H1 (cell line): Measurements from ENCODE around the gene CST4. TPM values are rescaled to one million over a fixed set of nuclear protein-coding genes. Genes with fewer than 3 reads are reported as not detected.

Source experiments
- CTCF ChIA-PET: fragments of 300-600 bp; sonication (Branson Sonifier 250); formaldehyde crosslinking; loops from one replicate; lab custom pipeline; 2021; ENCODE audit not compliant: partially characterized antibody; lab: Charles Lee
- POLR2A ChIA-PET: fragments of 300-600 bp; sonication (Branson Sonifier 250); formaldehyde crosslinking; loops from one replicate; lab custom pipeline; 2021; ENCODE audit warnings: inconsistent platforms; ENCODE audit not compliant: partially characterized antibody; lab: Charles Lee
- DNase-seq, 2 experiments: peaks; one replicate each; pipeline versions ENCODE4 v3.0.0 to v3.0.0-alpha.2; 2010 to 2022; ENCODE audit warnings: low spot score in 2 of 2, low read depth in 1 of 2, mixed read lengths in 1 of 2
- FAIRE-seq: peaks from 2 replicates; lab custom pipeline; 2011; peaks lifted over from hg19 to GRCh38; lab: Jason Lieb, UNC
- H2AFZ ChIP-seq: 2 replicates; pipeline ENCODE4 v1.8.1; 2012; ENCODE audit warnings: low read length, inconsistent platforms
- H2AK5ac ChIP-seq: 2 replicates; pipeline ENCODE4 v1.6.1; 2013; ENCODE audit warnings: low read depth, low read length
- H2BK120ac ChIP-seq: replicated peaks from 2 replicates; pipeline ENCODE3; 2013; ENCODE audit warnings: low read depth, low read length, inconsistent platforms
- H2BK12ac ChIP-seq: 2 replicates; pipeline ENCODE4 v1.6.1; 2013; ENCODE audit warnings: low read depth, low read length
- H2BK15ac ChIP-seq: 2 replicates; pipeline ENCODE4 v1.6.1; 2013; ENCODE audit warnings: low read length
- H2BK20ac ChIP-seq: 2 replicates; pipeline ENCODE4 v1.6.1; 2013; ENCODE audit warnings: low read length
- H2BK5ac ChIP-seq: 2 replicates; pipeline ENCODE4 v1.6.1; 2013; ENCODE audit warnings: low read depth, low read length
- H3K14ac ChIP-seq: 2 replicates; pipeline ENCODE4 v1.6.1; 2013; ENCODE audit warnings: inconsistent platforms; ENCODE audit not compliant: insufficient read length
- H3K18ac ChIP-seq: 2 replicates; pipeline ENCODE4 v1.6.1; 2013; ENCODE audit warnings: low read length; ENCODE audit errors: extremely low read depth
- H3K23ac ChIP-seq: 2 replicates; pipeline ENCODE4 v1.6.1; 2013; ENCODE audit warnings: inconsistent platforms; ENCODE audit not compliant: insufficient read length
- H3K23me2 ChIP-seq: 2 replicates; pipeline ENCODE4 v1.6.1; 2013; ENCODE audit warnings: low read depth, low read length
- H3K27ac ChIP-seq: 2 replicates; pipeline ENCODE4 v1.6.1; 2011; ENCODE audit warnings: low read depth, low read length, inconsistent platforms
- H3K27me3 ChIP-seq, 4 experiments: replicated peaks in 1 of 4; 1 replicate in 1 of 4; 2 replicates in 3 of 4; pipeline versions ENCODE4 v1.6.1 to v1.8.1; 2011 to 2013; ENCODE audit warnings: low read length in 3 of 4, mild to moderate bottlenecking in 3 of 4, inconsistent platforms in 2 of 4, mixed read lengths in 2 of 4, moderate library complexity in 1 of 4; ENCODE audit not compliant: control insufficient read depth in 3 of 4, insufficient read depth in 3 of 4; ENCODE audit errors: extremely low read depth in 1 of 4
- H3K36me3 ChIP-seq, 4 experiments: 2 replicates each; pipeline versions ENCODE4 v1.6.1 to v1.8.1; 2011 to 2013; ENCODE audit warnings: mild to moderate bottlenecking in 4 of 4, low read length in 3 of 4, moderate library complexity in 2 of 4, control low read depth in 1 of 4, inconsistent platforms in 1 of 4; ENCODE audit not compliant: insufficient read depth in 4 of 4, control insufficient read depth in 2 of 4
- H3K4ac ChIP-seq: replicated peaks from 2 replicates; pipeline ENCODE3; 2013; ENCODE audit warnings: low read length, low read depth, mixed read lengths, inconsistent platforms; ENCODE audit not compliant: insufficient read length
- H3K4me1 ChIP-seq, 4 experiments: replicated peaks in 1 of 4; 1 replicate in 1 of 4; 2 replicates in 3 of 4; pipeline versions ENCODE4 v1.6.1 to v1.8.1; 2011 to 2013; ENCODE audit warnings: low read length in 3 of 4, inconsistent platforms in 2 of 4, mixed read lengths in 1 of 4; ENCODE audit not compliant: insufficient read depth in 4 of 4, control insufficient read depth in 3 of 4
- H3K4me2 ChIP-seq, 2 experiments: 2 replicates each; pipeline versions ENCODE4 v1.6.1 to v1.8.1; 2011 to 2013; ENCODE audit warnings: low read depth in 2 of 2, low read length in 2 of 2, control low read depth in 1 of 2, inconsistent platforms in 1 of 2, mild to moderate bottlenecking in 1 of 2; ENCODE audit not compliant: insufficient read depth in 1 of 2
- H3K4me3 ChIP-seq, 4 experiments: fragments of 200-600, 300-600 bp in 1 of 4; sonication (generic), shearing (Covaris generic), sonication (Bioruptor Twin) in 1 of 4; 2 replicates each; pipeline versions ENCODE4 v1.5.1 to v1.8.1; 2011 to 2016; ENCODE audit warnings: low read length in 4 of 4, low read depth in 3 of 4, control low read depth in 2 of 4, inconsistent platforms in 2 of 4, mild to moderate bottlenecking in 2 of 4, mixed read lengths in 1 of 4, moderate library complexity in 1 of 4; ENCODE audit not compliant: insufficient read depth in 2 of 4; ENCODE audit errors: extremely low read depth in 1 of 4
- H3K56ac ChIP-seq: replicated peaks from 2 replicates; pipeline ENCODE3; 2013; ENCODE audit warnings: low read depth, mild to moderate bottlenecking, mixed read lengths, low read length, inconsistent platforms; ENCODE audit not compliant: insufficient read length
- H3K79me1 ChIP-seq: 2 replicates; pipeline ENCODE4 v1.6.1; 2013; ENCODE audit warnings: low read depth, low read length, control low read depth
- H3K79me2 ChIP-seq, 2 experiments: 2 replicates each; pipeline versions ENCODE4 v1.6.1 to v1.8.1; 2012 to 2013; ENCODE audit warnings: low read length in 2 of 2, mild to moderate bottlenecking in 2 of 2, inconsistent platforms in 1 of 2; ENCODE audit not compliant: insufficient read depth in 2 of 2, control insufficient read depth in 1 of 2
- H3K9ac ChIP-seq, 4 experiments: replicated peaks in 1 of 4; 1 replicate in 1 of 4; 2 replicates in 3 of 4; pipeline versions ENCODE4 v1.6.1 to v1.8.1; 2011 to 2013; ENCODE audit warnings: low read depth in 3 of 4, low read length in 3 of 4, control low read depth in 2 of 4, mild to moderate bottlenecking in 2 of 4, moderate library complexity in 2 of 4, inconsistent platforms in 1 of 4; ENCODE audit errors: extremely low read depth in 1 of 4
- H3K9me3 ChIP-seq, 2 experiments: 2 replicates each; pipeline versions ENCODE4 v1.6.1 to v1.8.1; 2012 to 2013; ENCODE audit warnings: mild to moderate bottlenecking in 2 of 2, moderate library complexity in 2 of 2, control low read depth in 1 of 2, inconsistent platforms in 1 of 2, low read depth in 1 of 2, low read length in 1 of 2, mixed read lengths in 1 of 2; ENCODE audit not compliant: insufficient read depth in 2 of 2
- H4K20me1 ChIP-seq, 2 experiments: replicated peaks in 1 of 2; 2 replicates each; pipeline versions ENCODE3 to v1.8.1; 2011 to 2013; ENCODE audit warnings: inconsistent platforms in 2 of 2, low read length in 2 of 2, mild to moderate bottlenecking in 1 of 2; ENCODE audit not compliant: insufficient read depth in 2 of 2, control insufficient read depth in 1 of 2
- H4K5ac ChIP-seq: 2 replicates; pipeline ENCODE4 v1.6.1; 2013; ENCODE audit warnings: low read length, low read depth, mixed read lengths, inconsistent platforms; ENCODE audit not compliant: insufficient read length
- H4K8ac ChIP-seq: 2 replicates; pipeline ENCODE4 v1.8.0; 2013; ENCODE audit warnings: mild to moderate bottlenecking, moderate library complexity, low read length, inconsistent platforms; ENCODE audit not compliant: insufficient read depth; ENCODE audit errors: extremely low read depth
- H4K91ac ChIP-seq: replicated peaks from 2 replicates; pipeline ENCODE3; 2013; ENCODE audit warnings: low read length, mixed read lengths, inconsistent platforms; ENCODE audit not compliant: insufficient read length
- BCL11A ChIP-seq, 2 experiments: IDR thresholded peaks; one replicate each; pipeline ENCODE4 v1.6.1; 2011; ENCODE audit warnings: low read depth in 2 of 2, low read length in 2 of 2, mild to moderate bottlenecking in 2 of 2
- HDAC6 ChIP-seq: IDR thresholded peaks from one replicate; pipeline ENCODE4 v1.7.1; 2012; ENCODE audit warnings: low read depth, mild to moderate bottlenecking, inconsistent platforms, low read length, moderate library complexity
- RBBP5 ChIP-seq: IDR thresholded peaks from 2 replicates; pipeline ENCODE4 v1.7.1; 2012; ENCODE audit warnings: low read depth, mild to moderate bottlenecking, inconsistent platforms, low read length, moderate library complexity, borderline replicate concordance
- RNF2 ChIP-seq: fragments of 200-900, 300-1000 bp; sonication (generic); IDR thresholded peaks from 2 replicates; pipeline ENCODE4 v1.7.1; 2016; ENCODE audit warnings: borderline replicate concordance, low read depth, mild to moderate bottlenecking, antibody characterized with exemption, low read length; ENCODE audit not compliant: poor library complexity, severe bottlenecking; ENCODE audit errors: missing control alignments
- USF2 ChIP-seq: IDR thresholded peaks from 2 replicates; pipeline ENCODE4 v1.6.1; 2011; ENCODE audit warnings: low read length, improper control_type of control experiment
- WGBS, 2 experiments: shearing (Covaris generic) in 1 of 2; methylation state at CpG; one replicate each; pipeline versions ENCODE4 v1.1.6 to v1.1.7; 2013 to 2015; ENCODE audit warnings: low lambda C conversion rate in 2 of 2, mixed read lengths in 2 of 2, inconsistent platforms in 1 of 2, low coverage in 1 of 2, missing lambda C conversion rate in 1 of 2; ENCODE audit not compliant: insufficient replicate concordance in 2 of 2, insufficient coverage in 1 of 2, insufficient read length in 1 of 2; ENCODE audit errors: extremely low coverage in 1 of 2, missing lambda C conversion rate in 1 of 2; 5-methylcytosine and 5-hydroxymethylcytosine counted together
- polyA plus RNA-seq, 7 experiments: library from polyadenylated mRNA; depleted of rRNA in 3 of 7; stranded (reverse) in 5 of 7; unstranded in 2 of 7; fragments of >200 nt in 5 of 7; fragments of 200-250 nt in 2 of 7; gene quantifications; 1 replicate in 5 of 7; 2 replicates in 1 of 7; 4 replicates in 1 of 7; pipeline versions ENCODE4 v1.2.1 to v1.2.3, GENCODE V29; 2011 to 2013; ENCODE audit warnings: missing spikeins in 2 of 7, mixed read lengths in 2 of 7
- total RNA-seq: library from RNA; stranded (reverse); fragmentation: NEBNext Ultra II Directional; extraction: Animal tissue kit (Norgen Biotek cat#: 25700); gene quantifications from 2 replicates; pipeline ENCODE4 v1.2.1, GENCODE V29; 2021
- TF ChIP-seq, protein P1 (sequence below): IDR thresholded peaks from 2 replicates; pipeline ENCODE4 v1.6.1; 2012; ENCODE audit warnings: inconsistent platforms
- TF ChIP-seq, protein P2 (sequence below), 3 experiments: IDR thresholded peaks; 1 replicate in 2 of 3; 2 replicates in 1 of 3; pipeline versions ENCODE4 v1.5.1 to v1.6.1; 2011; ENCODE audit warnings: low read length in 3 of 3, mild to moderate bottlenecking in 3 of 3, inconsistent platforms in 2 of 3, low read depth in 1 of 3, moderate library complexity in 1 of 3; ENCODE audit not compliant: insufficient read depth in 1 of 3; ENCODE audit errors: control extremely low read depth in 1 of 3

Gene CST4
- total and polyA plus RNA-seq, 2 of the 8 experiments (the other 6 are each of a cell fraction or from before 2014, with no cell fraction given), result not detected

GRCh38 chr20:23655491-23656211 lies 33.2 kb downstream of the CST4 start:
- ChIA-PET CTCF (interaction anchor here (1.3 to 6.1 kb wide), 3 partner anchors 12 to 127 kb away, joined by 4 to 29 read pairs (median 5); no protein-coding TSS in a partner anchor), POLR2A (no interaction called here)
- Histone ChIP-seq H3K23ac (no peak overlapping the region), H3K18ac (no peak overlapping the region; the same call in 1 of the 2 replicates), H2BK20ac (no peak overlapping the region), H3K4ac (no peak overlapping the region), H2BK12ac (no peak overlapping the region), H3K4me3 (no peak overlapping the region), H3K23me2 (peaks cover 5% of the 10 kb centered on the region), H3K79me1 (no peaks in the 10 kb centered on the region), H3K9ac (no peak overlapping the region), H3K27ac (no peak overlapping the region), H4K20me1 (peaks cover 0 to 3% of the 10 kb centered on the region in 2 experiments), H3K4me1 (peaks cover 0 to 5% (median 0%) of the 10 kb centered on the region in 4 experiments; a peak in 2 of 7 replicates), H2AFZ (no peak overlapping the region), H4K5ac (no peak overlapping the region), H3K9me3 (no peaks in the 10 kb centered on the region), H3K36me3 (no peaks in the 10 kb centered on the region), H2AK5ac (no peak overlapping the region), H3K27me3 (no peaks in the 10 kb centered on the region; a peak in 1 of 7 replicates), H3K14ac (no peak overlapping the region), H3K79me2 (no peaks in the 10 kb centered on the region), H4K91ac (peak overlapping the region; percentile 26), H2BK120ac (no peak overlapping the region), H2BK5ac (no peak overlapping the region), H3K4me2 (no peak overlapping the region), H4K8ac (peak overlapping the region; percentile 57; the same call in 1 of the 2 replicates), H3K56ac (no peak overlapping the region), H2BK15ac (no peak overlapping the region)
- DNase-seq (peak in 1 of 2 experiments; percentile 50), FAIRE-seq (no peak)
- WGBS, 2 experiments, result 83% methylated on average over 21 of the region's 23 CpGs; no CpG with 5 or more reads in 1 of the 2 experiments
- TF ChIP-seq, protein P1, sequence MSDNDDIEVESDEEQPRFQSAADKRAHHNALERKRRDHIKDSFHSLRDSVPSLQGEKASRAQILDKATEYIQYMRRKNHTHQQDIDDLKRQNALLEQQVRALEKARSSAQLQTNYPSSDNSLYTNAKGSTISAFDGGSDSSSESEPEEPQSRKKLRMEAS, result no peak
- no peak for TF ChIP-seq HDAC6
- no peak for TF ChIP-seq RNF2
- TF ChIP-seq, protein P2, sequence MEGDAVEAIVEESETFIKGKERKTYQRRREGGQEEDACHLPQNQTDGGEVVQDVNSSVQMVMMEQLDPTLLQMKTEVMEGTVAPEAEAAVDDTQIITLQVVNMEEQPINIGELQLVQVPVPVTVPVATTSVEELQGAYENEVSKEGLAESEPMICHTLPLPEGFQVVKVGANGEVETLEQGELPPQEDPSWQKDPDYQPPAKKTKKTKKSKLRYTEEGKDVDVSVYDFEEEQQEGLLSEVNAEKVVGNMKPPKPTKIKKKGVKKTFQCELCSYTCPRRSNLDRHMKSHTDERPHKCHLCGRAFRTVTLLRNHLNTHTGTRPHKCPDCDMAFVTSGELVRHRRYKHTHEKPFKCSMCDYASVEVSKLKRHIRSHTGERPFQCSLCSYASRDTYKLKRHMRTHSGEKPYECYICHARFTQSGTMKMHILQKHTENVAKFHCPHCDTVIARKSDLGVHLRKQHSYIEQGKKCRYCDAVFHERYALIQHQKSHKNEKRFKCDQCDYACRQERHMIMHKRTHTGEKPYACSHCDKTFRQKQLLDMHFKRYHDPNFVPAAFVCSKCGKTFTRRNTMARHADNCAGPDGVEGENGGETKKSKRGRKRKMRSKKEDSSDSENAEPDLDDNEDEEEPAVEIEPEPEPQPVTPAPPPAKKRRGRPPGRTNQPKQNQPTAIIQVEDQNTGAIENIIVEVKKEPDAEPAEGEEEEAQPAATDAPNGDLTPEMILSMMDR (IDR thresholded peaks at IDR 0.05; ENCODE audit: control extremely low read depth in 1 of 3, insufficient read depth in 1 of 3, low read depth in 1 of 3, low read length in 3 of 3), result no peak
- no peak for TF ChIP-seq USF2
- TF ChIP-seq RBBP5, result no peak
- TF ChIP-seq BCL11A (IDR thresholded peaks at IDR 0.05; ENCODE audit: low read depth in 2 of 2, low read length in 2 of 2), result no peak
